Sigmoid colon (tissue), 7 donors: ENCODE results near the gene MXRA8. TPM values are rescaled to one million over a fixed set of nuclear protein-coding genes. Genes with fewer than 3 reads are reported as not detected.

Experiments
- DNase-seq: peaks from one replicate; pipeline ENCODE4 v3.0.0-alpha.2; 2019
- H3K27ac ChIP-seq, 4 donors: fragments of 200-600 bp; sonication (generic); one replicate each; pipeline ENCODE4 v1.5.1; 2016 to 2019; ENCODE audit warnings: mild to moderate bottlenecking in 1 of 4
- H3K27me3 ChIP-seq, 3 donors: fragments of 200-600 bp; sonication (generic); one replicate each; pipeline ENCODE4 v1.5.1; 2019; ENCODE audit warnings: mild to moderate bottlenecking in 1 of 3
- H3K36me3 ChIP-seq, 4 donors: fragments of 200-600 bp; sonication (generic); one replicate each; pipeline ENCODE4 v1.5.1; 2016 to 2019
- H3K4me1 ChIP-seq, 4 donors: fragments of 200-600 bp; sonication (generic); one replicate each; pipeline ENCODE4 v1.5.1; 2017 to 2019
- H3K4me3 ChIP-seq, 4 donors: fragments of 200-600 bp; sonication (generic); one replicate each; pipeline ENCODE4 v1.5.1; 2017 to 2019; ENCODE audit warnings: mild to moderate bottlenecking in 2 of 4, moderate library complexity in 1 of 4
- H3K9me3 ChIP-seq, 4 donors: fragments of 200-600 bp in 3 of 4; sonication (generic) in 3 of 4; one replicate each; pipeline versions ENCODE4 v1.5.1 to v1.6.1; 2013 to 2019
- CTCF ChIP-seq, 4 experiments: fragments of 450-650 bp in 3 of 4; fragments of 200-600 bp in 1 of 4; IDR thresholded peaks; one replicate each; pipeline ENCODE4 v1.5.1; 2016 to 2019; ENCODE audit warnings: antibody characterized with exemption in 4 of 4, mild to moderate bottlenecking in 3 of 4, moderate library complexity in 2 of 4
- EP300 ChIP-seq, 4 donors: sonication (generic); formaldehyde crosslinking; IDR thresholded peaks; one replicate each; pipeline ENCODE4 v1.6.1; 2017; ENCODE audit warnings: antibody characterized with exemption in 4 of 4
- POLR2A ChIP-seq, 2 donors: fragments of 450-650 bp; IDR thresholded peaks; one replicate each; pipeline ENCODE4 v1.6.1; 2016; ENCODE audit warnings: antibody characterized with exemption in 2 of 2, mild to moderate bottlenecking in 2 of 2, moderate library complexity in 2 of 2
- POLR2AphosphoS5 ChIP-seq, 4 donors: sonication (generic); formaldehyde crosslinking; IDR thresholded peaks; one replicate each; pipeline ENCODE4 v1.6.1; 2017; ENCODE audit warnings: antibody characterized with exemption in 4 of 4
- WGBS, 2 donors: extraction: QIAGEN DNeasy Blood & Tissue Kit; methylation state at CpG; one replicate each; pipeline ENCODE4 v1.1.7; 2013; 5-methylcytosine and 5-hydroxymethylcytosine counted together
- intact Hi-C: fragments of 100-400 bp; cut with DNase I; formaldehyde crosslinking; loops from one replicate; pipeline ENCODE4 v1.15.1; 2023
- polyA plus RNA-seq, 3 donors: library from polyadenylated mRNA; stranded (reverse); fragments of 200-250 nt; gene quantifications; one replicate each; pipeline ENCODE4 v1.2.3, GENCODE V29; 2013
- total RNA-seq, 4 donors: library from RNA; depleted of rRNA; stranded (reverse); fragments of >200 nt; gene quantifications; one replicate each; pipeline ENCODE4 v1.1.0, GENCODE V29; 2016
- donor health status: healthy with polysubstance abuse.
- donor health status: Bipolar disorder and iron deficiency.
- donor health status: healthy.

MXRA8 gene
- total and polyA plus RNA-seq, 7 donors: 2.8 to 234 (median 78.8) TPM

GRCh38 chr1:1393014-1393413 lies 34.7 kb upstream of the MXRA8 start:
- Histone ChIP-seq H3K27ac (no peak overlapping the region), H3K4me1 (peaks cover 0 to 28% (median 11%) of the 10 kb centered on the region in 4 donors), H3K27me3 (no peaks in the 10 kb centered on the region), H3K36me3 (peaks cover 52 to 99% (median 77%) of the 10 kb centered on the region in 4 donors), H3K4me3 (no peak overlapping the region), H3K9me3 (no peaks in the 10 kb centered on the region)
- no peak for DNase-seq
- intact Hi-C loops: no loop called here
- 95 to 97% methylated on average over 4 of the region's 4 CpGs for WGBS, 2 donors
- TF ChIP-seq EP300 (IDR thresholded peaks at IDR 0.05): no peak
- no peak for TF ChIP-seq POLR2A (IDR thresholded peaks at IDR 0.05)
- TF ChIP-seq POLR2AphosphoS5 (IDR thresholded peaks at IDR 0.05): no peak
- TF ChIP-seq CTCF (IDR thresholded peaks at IDR 0.05): no peak

GRCh38 chr1:1391225-1391624 lies 32.9 kb upstream of the MXRA8 start:
- no peak overlapping the region for H3K4me3 ChIP-seq
- H3K4me1 ChIP-seq: peaks cover 0 to 14% (median 0%) of the 10 kb centered on the region in 4 donors
- intact Hi-C loops: no loop called here
- 92 to 93% methylated on average over 12 of the region's 12 CpGs for WGBS, 2 donors
- DNase-seq: no peak
- TF ChIP-seq CTCF (IDR thresholded peaks at IDR 0.05) (no peak), POLR2AphosphoS5 (IDR thresholded peaks at IDR 0.05) (no peak), EP300 (IDR thresholded peaks at IDR 0.05) (no peak)
- H3K27me3 ChIP-seq: no peaks in the 10 kb centered on the region
- no peaks in the 10 kb centered on the region for H3K9me3 ChIP-seq
- no peak overlapping the region for H3K27ac ChIP-seq
- H3K36me3 ChIP-seq: peaks cover 70 to 100% (median 87%) of the 10 kb centered on the region in 4 donors

- DNase-seq: no peak
- TF ChIP-seq CTCF (IDR thresholded peaks at IDR 0.05) (no peak), POLR2AphosphoS5 (IDR thresholded peaks at IDR 0.05) (no peak), POLR2A (IDR thresholded peaks at IDR 0.05) (no peak), EP300 (IDR thresholded peaks at IDR 0.05) (no peak)
- Histone ChIP-seq H3K36me3 (peaks cover 70 to 100% (median 91%) of the 10 kb centered on the region in 4 donors), H3K9me3 (no peaks in the 10 kb centered on the region), H3K4me3 (no peak overlapping the region), H3K4me1 (peaks cover 0 to 11% (median 0%) of the 10 kb centered on the region in 4 donors), H3K27me3 (no peaks in the 10 kb centered on the region), H3K27ac (no peak overlapping the region)
- intact Hi-C loops: no loop called here
- 92 to 94% methylated on average over 12 of the region's 12 CpGs for WGBS, 2 donors
Observed at GRCh38 chr1:1390675-1391074, 32.3 kb upstream of the MXRA8 start.

GRCh38 chr1:1388078-1388472 lies 29.7 kb upstream of the MXRA8 start:
- intact Hi-C loops: no loop called here
- Histone ChIP-seq H3K9me3 (no peaks in the 10 kb centered on the region), H3K4me3 (no peak overlapping the region), H3K27ac (no peak overlapping the region), H3K4me1 (peaks cover 0 to 5% (median 0%) of the 10 kb centered on the region in 4 donors), H3K27me3 (no peaks in the 10 kb centered on the region), H3K36me3 (peaks cover 63 to 86% (median 69%) of the 10 kb centered on the region in 4 donors)
- TF ChIP-seq EP300 (IDR thresholded peaks at IDR 0.05) (no peak), POLR2A (IDR thresholded peaks at IDR 0.05) (no peak), POLR2AphosphoS5 (IDR thresholded peaks at IDR 0.05) (no peak), CTCF (IDR thresholded peaks at IDR 0.05) (no peak)
- no peak for DNase-seq
- 95 to 97% methylated on average over 16 of the region's 16 CpGs for WGBS, 2 donors
